NCI-H446 treated with DMSO at 0.1 percent for 48 hours (cell line): Measurements from ENCODE around the gene RASSF5.
A peak's percentile ranks its signal among the peaks of the same experiment; 100 is the strongest.

Source experiments
- DNase-seq: peaks from one replicate; lab custom pipeline; 2025; lab: John Stamatoyannopoulos, UW

The RASSF5 gene

GRCh38 chr1:206507284-206508129, at the start of gene RASSF5:
Gene RASSF5, plus strand, starts transcription at chr1:206507531. Its CDS starts 72 bp downstream, at chr1:206507603.
- no peak for DNase-seq

GRCh38 chr1:206459703-206460102, 47.6 kb upstream of the RASSF5 start:
- no peak for DNase-seq

- no peak for DNase-seq
Measured at GRCh38 chr1:206460836-206461426, 46.4 kb upstream of the RASSF5 start.

GRCh38 chr1:206461602-206462455, 45.5 kb upstream of the RASSF5 start:
- DNase-seq, result peak; percentile 37

- DNase-seq, result no peak
Measured at GRCh38 chr1:206463137-206463536, 44.2 kb upstream of the RASSF5 start.

- no peak for DNase-seq
Measured at GRCh38 chr1:206463911-206464310, 43.4 kb upstream of the RASSF5 start.

GRCh38 chr1:206464456-206464964, 42.8 kb upstream of the RASSF5 start:
- no peak for DNase-seq

GRCh38 chr1:206465951-206466350, 41.4 kb upstream of the RASSF5 start:
- DNase-seq, result no peak

- DNase-seq, result no peak
Measured at GRCh38 chr1:206466840-206467649, 40.3 kb upstream of the RASSF5 start.

GRCh38 chr1:206467915-206468314, 39.4 kb upstream of the RASSF5 start:
- DNase-seq, result no peak

GRCh38 chr1:206468571-206468970, 38.8 kb upstream of the RASSF5 start:
- no peak for DNase-seq

GRCh38 chr1:206469411-206469932, 37.9 kb upstream of the RASSF5 start:
- no peak for DNase-seq

GRCh38 chr1:206469933-206470691, 37.2 kb upstream of the RASSF5 start, which contains the start of gene IKBKE:
Gene IKBKE, plus strand, starts transcription at chr1:206470476. Its CDS starts 2,752 bp downstream, at chr1:206473228.
- no peak for DNase-seq

GRCh38 chr1:206470692-206471414, 36.5 kb upstream of the RASSF5 start:
- no peak for DNase-seq

- DNase-seq, result no peak
Measured at GRCh38 chr1:206471415-206471801, 35.9 kb upstream of the RASSF5 start.

- no peak for DNase-seq
Measured at GRCh38 chr1:206472024-206472423, 35.3 kb upstream of the RASSF5 start.

- DNase-seq, result no peak
Measured at GRCh38 chr1:206472454-206472853, 34.9 kb upstream of the RASSF5 start.

GRCh38 chr1:206472886-206473285, 34.4 kb upstream of the RASSF5 start:
- DNase-seq, result no peak

- no peak for DNase-seq
Measured at GRCh38 chr1:206476058-206476457, 31.3 kb upstream of the RASSF5 start.

GRCh38 chr1:206476591-206476990, 30.7 kb upstream of the RASSF5 start:
- DNase-seq, result no peak
